Coronary artery (tissue), 2 donors: Measurements from ENCODE around the gene MCTP1.

Experiments
- DNase-seq: peaks from one replicate; pipeline ENCODE4 v3.0.0-alpha.2; 2017; ENCODE audit warnings: low spot score
- H3K27ac ChIP-seq, 2 donors: fragments of 200-600 bp; sonication (generic); one replicate each; pipeline ENCODE4 v1.5.1; 2016 to 2019
- H3K4me3 ChIP-seq: fragments of 200-600 bp; sonication (generic); 2 replicates; pipeline ENCODE4 v1.5.1; 2016; ENCODE audit warnings: mild to moderate bottlenecking, moderate library complexity
- TF ChIP-seq, protein P1 (sequence below): fragments of 200-600 bp; sonication (generic); IDR thresholded peaks from one replicate; pipeline ENCODE4 v1.5.1; 2019; ENCODE audit warnings: antibody characterized with exemption

Gene MCTP1

DNA sequence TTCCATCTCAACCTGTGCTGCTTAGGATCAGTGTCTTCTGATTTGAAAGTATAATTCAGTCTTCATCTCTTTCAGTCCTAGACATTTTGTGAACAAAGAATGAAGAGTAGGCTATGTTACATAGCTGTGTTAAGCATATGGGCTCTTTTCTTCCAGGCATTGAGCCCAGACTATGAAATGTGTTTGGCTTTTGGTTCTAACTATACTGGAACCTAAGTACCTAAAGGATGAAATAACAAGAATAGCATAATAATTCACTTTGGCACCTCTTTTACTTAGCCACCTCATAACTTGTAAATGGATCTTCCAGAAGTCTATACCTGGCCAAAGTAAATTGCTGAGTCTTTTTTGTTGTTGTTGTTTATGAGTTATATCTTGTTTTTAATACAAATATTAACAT is 595.0 kb downstream of the MCTP1 start:
- TF ChIP-seq, protein P1, sequence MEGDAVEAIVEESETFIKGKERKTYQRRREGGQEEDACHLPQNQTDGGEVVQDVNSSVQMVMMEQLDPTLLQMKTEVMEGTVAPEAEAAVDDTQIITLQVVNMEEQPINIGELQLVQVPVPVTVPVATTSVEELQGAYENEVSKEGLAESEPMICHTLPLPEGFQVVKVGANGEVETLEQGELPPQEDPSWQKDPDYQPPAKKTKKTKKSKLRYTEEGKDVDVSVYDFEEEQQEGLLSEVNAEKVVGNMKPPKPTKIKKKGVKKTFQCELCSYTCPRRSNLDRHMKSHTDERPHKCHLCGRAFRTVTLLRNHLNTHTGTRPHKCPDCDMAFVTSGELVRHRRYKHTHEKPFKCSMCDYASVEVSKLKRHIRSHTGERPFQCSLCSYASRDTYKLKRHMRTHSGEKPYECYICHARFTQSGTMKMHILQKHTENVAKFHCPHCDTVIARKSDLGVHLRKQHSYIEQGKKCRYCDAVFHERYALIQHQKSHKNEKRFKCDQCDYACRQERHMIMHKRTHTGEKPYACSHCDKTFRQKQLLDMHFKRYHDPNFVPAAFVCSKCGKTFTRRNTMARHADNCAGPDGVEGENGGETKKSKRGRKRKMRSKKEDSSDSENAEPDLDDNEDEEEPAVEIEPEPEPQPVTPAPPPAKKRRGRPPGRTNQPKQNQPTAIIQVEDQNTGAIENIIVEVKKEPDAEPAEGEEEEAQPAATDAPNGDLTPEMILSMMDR: no peak
- no peak overlapping the region for H3K4me3 ChIP-seq
- no peak overlapping the region for H3K27ac ChIP-seq
- no peak for DNase-seq

DNA sequence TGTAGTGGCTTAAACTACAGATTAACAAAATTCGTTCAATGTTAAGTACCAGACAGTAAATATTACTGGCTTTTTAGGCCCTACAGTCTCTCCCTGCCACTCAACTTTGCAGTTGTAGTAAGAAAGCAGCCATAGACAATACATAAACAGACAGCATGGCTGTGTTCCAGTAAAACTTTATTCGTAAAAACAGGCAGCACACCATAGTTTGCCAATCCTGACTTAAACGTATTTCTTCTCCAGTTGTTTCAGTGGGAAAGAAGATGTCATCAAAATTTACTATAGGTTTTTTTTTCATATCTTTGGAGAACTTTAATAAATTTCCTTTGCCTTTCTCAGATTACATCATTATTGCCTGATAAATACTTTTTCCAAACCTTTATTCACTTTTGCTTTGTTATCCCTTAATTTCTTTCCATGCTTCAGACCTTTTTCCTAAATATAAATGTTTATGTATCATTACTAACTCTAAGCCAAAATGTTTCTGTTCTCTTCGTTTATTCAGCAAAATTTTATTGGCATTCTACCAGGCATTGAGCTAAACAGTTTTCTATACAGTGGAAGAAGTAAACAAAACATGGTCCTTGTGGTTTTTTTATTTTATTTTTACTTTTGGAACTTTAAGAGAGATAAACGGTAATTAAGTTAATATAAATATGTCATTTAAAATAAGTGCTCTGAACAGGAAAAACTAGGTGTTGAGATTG is 601.9 kb downstream of the MCTP1 start:
- DNase-seq: no peak
- TF ChIP-seq, protein P1: no peak
- Histone ChIP-seq H3K4me3 (no peak overlapping the region), H3K27ac (no peak overlapping the region)

DNA sequence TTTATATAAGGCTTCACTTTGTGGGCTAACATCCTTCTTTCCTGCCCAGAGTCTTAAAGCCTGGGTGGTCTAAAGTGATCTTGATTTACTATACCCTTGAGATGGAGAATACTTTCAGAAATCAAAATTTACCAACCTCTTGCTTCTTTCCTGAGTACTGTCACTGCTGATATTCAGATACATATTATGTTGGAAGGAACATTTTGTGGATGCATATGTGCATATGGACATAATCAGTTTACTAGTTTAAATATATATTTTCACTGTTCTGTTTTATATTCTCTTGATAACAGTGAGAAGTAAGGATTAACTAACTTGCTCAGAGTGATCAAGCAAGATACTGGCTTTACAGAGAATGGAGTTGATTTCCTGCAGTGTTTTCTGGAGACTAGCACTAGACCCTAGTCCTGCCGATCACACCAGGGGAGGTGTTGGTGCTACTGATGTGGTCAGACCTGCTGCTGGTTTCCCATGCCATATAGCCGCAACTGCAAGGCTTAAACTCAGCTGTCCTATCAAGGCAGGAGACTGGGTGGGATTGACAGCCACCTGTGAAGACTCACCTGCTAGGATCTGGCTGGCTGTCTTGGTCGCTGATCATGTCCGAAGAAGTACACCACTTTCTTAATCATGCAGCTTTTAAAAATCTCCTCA is 608.8 kb downstream of the MCTP1 start:
- no peak overlapping the region for H3K4me3 ChIP-seq
- no peak for DNase-seq
- H3K27ac ChIP-seq: no peak overlapping the region
- TF ChIP-seq, protein P1: no peak

DNA sequence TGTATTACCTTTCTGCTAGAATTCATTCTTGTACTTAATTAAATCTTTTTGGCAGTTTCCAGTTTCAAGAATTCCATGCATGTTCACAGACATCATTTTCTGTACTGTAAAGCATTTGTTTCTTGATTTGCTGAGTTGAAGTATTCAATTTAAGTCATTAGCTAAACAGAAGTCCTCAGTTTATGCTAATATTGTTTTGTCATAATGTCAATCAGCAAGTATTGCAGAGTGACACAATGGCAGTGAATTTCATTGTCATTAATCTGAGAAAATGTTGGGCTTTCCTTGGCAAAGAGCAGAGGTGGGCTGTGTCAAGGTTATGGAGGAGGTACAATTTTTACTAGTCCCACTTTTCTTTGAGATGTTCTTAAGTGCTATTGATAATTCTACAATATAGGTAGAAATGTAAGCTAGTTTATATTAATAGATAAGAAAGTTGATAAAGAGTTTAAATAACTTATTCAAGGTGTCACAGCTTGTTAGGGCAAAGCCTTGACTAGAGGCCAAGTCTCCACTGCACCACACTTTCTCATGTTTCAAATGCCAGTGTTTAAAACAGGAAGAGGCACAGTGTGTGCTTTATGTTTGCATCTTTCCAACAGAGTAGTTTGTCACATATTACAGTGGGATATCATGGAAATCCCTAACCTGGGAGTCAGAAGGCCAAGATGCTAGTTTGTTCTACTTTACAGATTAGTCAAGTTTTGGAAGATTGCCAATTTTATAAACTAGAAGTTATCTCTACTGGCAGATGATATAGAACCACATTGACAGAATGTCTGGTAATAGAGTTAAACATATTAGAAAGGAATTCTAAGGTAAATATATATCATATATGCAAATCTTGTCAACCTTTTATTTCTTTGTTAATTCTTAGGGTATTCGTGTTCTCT is 610.2 kb downstream of the MCTP1 start:
- Histone ChIP-seq H3K27ac (no peak overlapping the region), H3K4me3 (no peak overlapping the region)
- no peak for DNase-seq
- TF ChIP-seq, protein P1: no peak

DNA sequence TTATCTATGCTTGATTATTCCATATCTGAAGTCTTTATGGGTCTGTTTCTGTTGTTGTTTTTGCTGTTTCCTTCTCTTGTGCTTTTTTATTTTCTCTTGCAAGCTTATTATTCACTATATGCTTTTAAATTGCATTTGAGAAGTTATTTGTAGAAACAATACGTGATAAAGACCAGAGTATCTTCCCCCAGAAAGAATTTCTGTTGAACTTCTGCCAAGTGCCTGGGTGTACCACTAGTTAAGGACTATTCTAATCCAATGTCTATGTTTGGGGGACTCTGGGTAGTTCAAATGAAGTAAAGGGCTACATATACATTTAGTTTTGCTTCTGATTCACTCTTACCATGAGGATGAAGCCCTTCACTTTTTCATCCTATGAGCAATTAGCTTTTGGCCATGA is 612.1 kb downstream of the MCTP1 start:
- no peak for DNase-seq
- Histone ChIP-seq H3K27ac (no peak overlapping the region), H3K4me3 (no peak overlapping the region)
- TF ChIP-seq, protein P1: no peak

DNA sequence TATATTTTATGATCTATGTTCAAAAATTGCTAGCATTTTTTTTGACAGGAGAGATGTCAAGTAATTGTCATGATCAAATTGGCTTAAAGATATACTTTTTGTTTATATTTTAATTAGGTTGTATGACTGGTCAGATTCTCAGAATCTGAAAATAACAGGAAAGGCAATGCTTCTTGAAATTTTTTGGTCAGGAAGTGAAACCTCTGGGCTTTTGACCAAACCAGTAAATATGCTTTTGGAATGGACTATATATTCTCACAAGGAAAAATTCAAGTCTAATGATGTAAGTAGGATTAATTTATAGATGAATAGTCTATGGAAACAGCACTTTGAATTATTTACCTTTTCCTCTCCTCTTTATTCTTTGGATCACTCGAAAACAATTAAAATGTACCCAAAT is 614.2 kb downstream of the MCTP1 start:
- DNase-seq: no peak
- Histone ChIP-seq H3K27ac (no peak overlapping the region), H3K4me3 (no peak overlapping the region)
- TF ChIP-seq, protein P1: no peak
